GM18951 (cell line): Measurements from ENCODE around the gene KRTAP24-1.

Source experiments
- POLR2A ChIP-seq: IDR thresholded peaks from 4 replicates; pipeline ENCODE4 v1.6.1; 2011; ENCODE audit warnings: mild to moderate bottlenecking; ENCODE audit not compliant: insufficient read length, insufficient read depth; ENCODE audit errors: extremely low read depth
- in situ Hi-C: fragments of 300-500 bp; cut with MboI; formaldehyde crosslinking; loops from one replicate; pipeline ENCODE4 v1.12.0; 2022; ENCODE audit warnings: low sequenced_read_pairs, mixed read lengths, inconsistent platforms; ENCODE audit not compliant: unreplicated experiment

The KRTAP24-1 gene

DNA sequence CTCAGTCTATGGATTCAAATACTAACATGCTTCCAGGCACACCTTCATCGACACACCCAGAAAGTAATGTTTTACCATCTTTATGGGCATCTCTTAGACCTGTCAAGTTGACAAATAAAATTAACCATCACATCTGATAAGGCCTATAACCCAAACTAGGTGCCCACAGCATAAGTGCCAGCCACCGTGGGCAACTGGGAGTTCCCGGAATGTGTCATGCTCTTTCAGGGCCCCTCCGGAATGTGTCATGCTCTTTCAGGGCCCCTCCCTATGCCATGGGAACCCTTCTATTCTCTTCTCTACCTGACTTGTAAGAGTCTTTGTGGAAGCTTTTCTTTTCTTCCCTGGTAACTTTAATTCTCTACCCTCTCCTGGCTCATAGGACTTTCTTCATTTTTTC, 26.6 kb downstream of the KRTAP24-1 start:
- in situ Hi-C loops = no loop called here
- TF ChIP-seq POLR2A = no peak

- no peak for TF ChIP-seq POLR2A
Measured at GRCh38 chr21:30255679-30256078, 27.1 kb downstream of the KRTAP24-1 start.

GRCh38 chr21:30251781-30252180, 31.0 kb downstream of the KRTAP24-1 start:
- TF ChIP-seq POLR2A = no peak
- in situ Hi-C loops = no loop called here

More at GRCh38 chr21:30255679-30256078, 27.1 kb downstream of the KRTAP24-1 start:
- in situ Hi-C loops = no loop called here

DNA sequence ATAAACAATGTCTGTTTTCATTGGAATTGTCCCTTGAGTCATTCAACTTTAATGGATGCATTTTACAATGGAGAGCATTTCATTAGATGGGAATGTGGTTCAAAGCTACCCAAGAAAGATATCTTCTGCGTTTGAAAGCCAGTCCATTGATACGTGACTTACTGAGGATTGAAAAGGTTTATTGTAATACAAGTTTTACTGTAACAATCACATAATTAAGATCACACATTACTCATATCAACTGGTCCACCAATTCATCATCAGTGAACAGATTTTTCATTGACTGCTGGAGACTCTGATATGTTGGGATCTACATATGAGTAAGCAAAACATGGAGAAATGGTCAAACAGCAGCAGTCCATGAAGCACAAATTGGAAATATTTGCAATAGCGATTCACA, 32.8 kb downstream of the KRTAP24-1 start:
- no peak for TF ChIP-seq POLR2A
- in situ Hi-C loops = no loop called here

DNA sequence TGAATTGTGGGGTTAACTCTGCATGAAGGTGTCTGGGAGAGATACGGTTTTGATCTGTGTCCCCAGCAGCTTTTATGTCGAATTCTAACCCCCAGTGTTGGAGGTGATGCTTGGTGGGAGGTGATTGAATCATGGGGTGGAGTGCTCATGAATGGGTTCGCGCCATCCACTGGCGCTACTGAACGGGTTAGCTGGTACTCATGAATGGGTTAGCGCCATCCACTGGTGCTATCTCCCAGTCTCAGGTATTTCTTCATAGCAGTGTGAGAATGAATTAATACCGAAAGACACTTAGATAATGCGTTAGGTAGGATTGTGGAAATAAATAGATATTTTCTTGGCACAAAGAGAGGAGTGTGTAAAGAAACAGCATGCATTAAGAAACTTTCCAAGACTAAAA, 33.9 kb downstream of the KRTAP24-1 start:
- no peak for TF ChIP-seq POLR2A
- in situ Hi-C loops = no loop called here

GRCh38 chr21:30245061-30245460, 37.7 kb downstream of the KRTAP24-1 start:
- in situ Hi-C loops = no loop called here
- no peak for TF ChIP-seq POLR2A

DNA sequence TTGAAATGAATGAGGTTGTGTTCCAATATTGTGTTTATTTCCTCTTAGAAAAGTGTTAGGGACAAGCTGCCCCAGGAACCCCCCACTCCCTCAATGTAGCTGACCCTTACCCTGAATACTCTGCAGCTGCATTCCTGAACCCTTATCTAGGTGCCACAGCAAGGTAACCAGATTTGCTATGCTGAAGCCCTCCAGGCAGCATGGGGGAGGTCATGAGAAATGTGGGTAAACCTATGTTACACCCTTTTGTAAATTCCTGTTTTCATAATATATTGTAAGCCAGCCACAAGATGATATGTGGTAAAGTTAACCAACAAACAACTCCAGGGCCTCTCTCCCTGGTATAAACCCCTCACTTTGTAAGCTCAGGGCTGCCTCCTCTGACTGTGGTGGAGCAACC, 39.1 kb downstream of the KRTAP24-1 start:
- in situ Hi-C loops = no loop called here
- TF ChIP-seq POLR2A = no peak

DNA sequence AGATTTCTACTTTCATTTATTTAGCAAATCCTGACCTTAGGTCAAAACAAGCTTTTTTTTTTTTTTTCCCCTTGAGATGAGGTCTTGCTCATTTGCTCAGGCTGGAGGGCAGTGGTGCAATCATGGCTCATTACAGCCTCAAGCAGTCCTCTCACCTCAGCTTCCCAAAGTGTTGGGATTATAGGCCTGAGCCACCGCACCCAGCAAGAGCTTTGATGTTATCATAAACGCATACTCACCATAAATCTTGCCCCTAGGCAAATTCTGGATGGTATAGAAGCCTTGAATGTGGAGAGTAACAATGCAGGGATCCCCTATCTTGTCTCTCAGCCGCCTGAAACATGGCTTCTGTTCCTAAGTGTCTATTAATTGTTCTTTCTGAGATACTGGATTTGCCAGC, 42.1 kb downstream of the KRTAP24-1 start:
- no peak for TF ChIP-seq POLR2A
- in situ Hi-C loops = no loop called here

- no peak for TF ChIP-seq POLR2A
- in situ Hi-C loops = no loop called here
Measured at GRCh38 chr21:30238168-30238567, 44.6 kb downstream of the KRTAP24-1 start.

DNA sequence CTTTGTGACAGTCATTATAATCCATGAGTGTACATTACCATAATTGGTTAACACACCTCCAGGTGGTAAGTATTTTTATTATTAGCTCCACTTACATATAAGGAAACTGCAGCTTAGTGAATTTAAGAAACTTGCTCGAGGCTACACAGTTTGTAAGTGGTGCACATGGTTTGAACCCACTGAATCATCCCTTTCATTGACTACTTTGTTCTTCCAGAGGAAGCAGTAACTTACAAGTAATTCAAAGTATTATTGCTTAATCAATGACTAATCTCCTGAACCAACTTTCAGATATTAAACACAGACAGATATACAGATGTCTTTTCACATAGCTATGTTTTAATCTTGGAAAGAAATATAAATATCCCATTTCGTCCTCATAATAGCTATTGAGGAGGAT, 48.1 kb downstream of the KRTAP24-1 start:
- in situ Hi-C loops = no loop called here
- TF ChIP-seq POLR2A = no peak

DNA sequence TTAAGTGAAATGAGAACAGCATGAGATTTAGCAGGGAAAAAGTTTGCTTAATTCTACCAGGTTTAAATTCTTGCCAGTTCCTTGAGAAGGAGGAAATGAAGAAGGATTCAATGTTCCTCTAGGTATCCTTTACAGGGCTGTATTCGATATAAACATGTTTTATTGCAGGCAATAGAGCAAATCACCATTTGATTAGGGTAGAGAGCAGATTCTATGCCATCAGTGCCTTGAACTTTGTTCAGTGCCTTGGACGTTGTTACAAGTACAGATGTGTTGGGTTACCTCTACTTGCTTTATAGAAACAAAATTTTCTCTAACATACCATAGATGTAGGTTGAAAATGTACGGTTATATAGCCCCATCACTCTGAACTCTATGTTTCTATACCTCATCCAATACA, 48.7 kb downstream of the KRTAP24-1 start:
- no peak for TF ChIP-seq POLR2A
- in situ Hi-C loops = no loop called here

DNA sequence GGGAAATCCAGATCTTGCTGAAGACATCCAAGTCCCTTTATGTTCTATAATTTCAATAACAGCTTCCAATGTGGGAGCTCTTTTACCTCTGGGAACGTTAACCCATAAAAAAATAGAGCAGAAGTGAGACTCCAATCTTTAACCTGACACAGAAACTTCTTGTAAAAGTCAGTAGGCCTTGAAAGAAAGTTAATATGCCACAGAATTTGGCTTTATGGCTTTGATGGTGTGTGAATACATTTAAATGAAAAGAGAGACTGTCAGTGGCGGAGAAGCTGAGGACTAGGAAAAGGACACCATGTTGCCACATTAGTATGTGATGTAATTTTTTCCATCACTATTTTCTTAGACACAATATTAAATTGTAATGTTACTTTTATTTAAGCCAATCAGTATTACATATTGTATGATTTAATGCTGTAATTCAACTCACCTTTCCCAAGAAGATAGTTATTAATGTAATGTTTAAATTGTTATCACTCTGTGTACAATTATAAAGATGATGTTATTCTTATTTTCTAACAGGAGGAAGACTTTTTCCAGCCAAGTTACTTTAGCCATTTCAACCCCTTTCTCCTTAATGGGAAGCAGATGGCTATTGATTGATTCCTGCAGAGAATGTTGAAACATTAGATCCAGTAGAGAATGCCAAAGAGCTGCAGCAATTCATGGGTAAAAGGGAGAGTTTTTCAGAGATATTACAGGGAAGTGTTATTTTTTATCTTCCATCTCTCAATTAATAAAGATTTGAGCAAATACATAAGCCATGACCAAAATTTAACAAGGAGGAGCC, 49.3 kb downstream of the KRTAP24-1 start:
- TF ChIP-seq POLR2A = no peak
- in situ Hi-C loops = no loop called here

GRCh38 chr21:30232011-30232410, 50.7 kb downstream of the KRTAP24-1 start:
- in situ Hi-C loops = no loop called here
- no peak for TF ChIP-seq POLR2A
